GM12878 (cell line): ENCODE data around the gene RYR2. TPM values are rescaled to one million over a fixed set of nuclear protein-coding genes. Genes with fewer than 3 reads are reported as not detected.

Experiments used
- ATAC-seq: fragments of 200-7000 bp; cut with Tn5 transposase; 3 replicates; pipeline ENCODE4 v1.9.1; 2020; ENCODE audit warnings: mild to moderate bottlenecking, moderate library complexity
- BruUV-seq: library from RNA; stranded (reverse); fragments of 400-500 nt; replicated peaks from 2 replicates; lab custom pipeline; 2021; lab: Mats Ljungman, UMichigan
- CTCF ChIA-PET: fragments of 300-600 bp; sonication (Branson Sonifier 250); formaldehyde crosslinking; extraction: SDS; loops from one replicate; lab custom pipeline; 2021; ENCODE audit warnings: inconsistent platforms; lab: Yijun Ruan, JAX
- POLR2A ChIA-PET: fragments of 350-600 bp; formaldehyde crosslinking; extraction: SDS; loops from one replicate; lab custom pipeline; 2021; ENCODE audit warnings: inconsistent platforms; lab: Charles Lee
- RAD21 ChIA-PET: fragments of 300-600 bp; sonication (Branson Sonifier 250); formaldehyde crosslinking; loops from one replicate; lab custom pipeline; 2023; ENCODE audit warnings: antibody characterized with exemption; ENCODE audit not compliant: unreplicated experiment; lab: Charles Lee
- SMC1A ChIA-PET: fragments of 300-600 bp; sonication (Branson Sonifier 250); formaldehyde crosslinking; loops from one replicate; lab custom pipeline; 2023; ENCODE audit not compliant: unreplicated experiment, uncharacterized antibody; lab: Charles Lee
- DNase-seq: peaks from one replicate; pipeline ENCODE4 v3.0.0-alpha.2; 2011; ENCODE audit warnings: low read depth, low spot score
- FAIRE-seq: peaks from 3 replicates; lab custom pipeline; 2011; peaks lifted over from hg19 to GRCh38; lab: Jason Lieb, UNC
- H2AFZ ChIP-seq: 2 replicates; pipeline ENCODE4 v1.6.0; 2011; ENCODE audit warnings: low read depth, low read length, control low read depth; ENCODE audit not compliant: control insufficient read depth
- H3K27ac ChIP-seq: 2 replicates; pipeline ENCODE4 v1.5.1; 2011; ENCODE audit warnings: control low read depth; ENCODE audit not compliant: control insufficient read depth, insufficient read depth
- H3K27me3 ChIP-seq, 2 experiments: replicated peaks in 1 of 2; 2 replicates each; pipeline versions ENCODE4 v1.6.0 to v1.6.1; 2011; ENCODE audit warnings: low read length in 1 of 2; ENCODE audit not compliant: control insufficient read depth in 2 of 2, insufficient read depth in 2 of 2
- H3K36me3 ChIP-seq, 2 experiments: 2 replicates each; pipeline ENCODE4 v1.5.1; 2011; ENCODE audit warnings: low read length in 1 of 2; ENCODE audit not compliant: control insufficient read depth in 2 of 2, insufficient read depth in 2 of 2
- H3K4me1 ChIP-seq: 2 replicates; pipeline ENCODE4 v1.6.1; 2011; ENCODE audit warnings: mild to moderate bottlenecking, low read length, moderate library complexity, mixed read lengths; ENCODE audit not compliant: control insufficient read depth, insufficient read depth
- H3K4me2 ChIP-seq: 2 replicates; pipeline ENCODE4 v1.6.0; 2011; ENCODE audit warnings: control low read depth; ENCODE audit not compliant: control insufficient read depth, insufficient read depth
- H3K4me3 ChIP-seq: fragments of 200-600 bp; sonication (generic); 2 replicates; pipeline ENCODE4 v1.5.1; 2016
- H3K79me2 ChIP-seq: 2 replicates; pipeline ENCODE4 v1.6.0; 2011; ENCODE audit warnings: low read length; ENCODE audit not compliant: control insufficient read depth, insufficient read depth
- H3K9ac ChIP-seq: 2 replicates; pipeline ENCODE4 v1.8.0; 2011; ENCODE audit warnings: low read length, control low read depth, mixed read lengths; ENCODE audit not compliant: control insufficient read depth, insufficient read depth
- H3K9me3 ChIP-seq: replicated peaks from 3 replicates; pipeline ENCODE4 v1.5.1; 2011; ENCODE audit warnings: mild to moderate bottlenecking, low read length; ENCODE audit not compliant: control insufficient read depth, insufficient read depth
- H4K20me1 ChIP-seq: 2 replicates; pipeline ENCODE4 v1.6.0; 2011; ENCODE audit not compliant: control insufficient read depth, insufficient read depth
- EGR1 ChIP-seq, 2 experiments: IDR thresholded peaks; 1 replicate in 1 of 2; 2 replicates in 1 of 2; pipeline ENCODE4 v1.6.1; 2011 to 2012; ENCODE audit warnings: low read depth in 2 of 2, low read length in 2 of 2, borderline replicate concordance in 1 of 2, mild to moderate bottlenecking in 1 of 2, moderate library complexity in 1 of 2
- MTA2 ChIP-seq: fragments of 450-650 bp; IDR thresholded peaks from 2 replicates; pipeline ENCODE4 v1.6.1; 2016; ENCODE audit warnings: low read depth, mild to moderate bottlenecking, moderate library complexity
- STAT3 ChIP-seq: IDR thresholded peaks from 2 replicates; pipeline ENCODE4 v1.6.1; 2011; ENCODE audit warnings: low read depth, low read length, improper control_type of control experiment
- WGBS: methylation state at CpG from one replicate; pipeline ENCODE4 v1.1.6; 2016; ENCODE audit warnings: low lambda C conversion rate; ENCODE audit not compliant: insufficient replicate concordance, insufficient coverage; ENCODE audit errors: missing lambda C conversion rate; 5-methylcytosine and 5-hydroxymethylcytosine counted together
- in situ Hi-C: fragments of 300-500 bp; cut with MboI; formaldehyde crosslinking; loops from 9 replicates; pipeline ENCODE4 v1.14.3; 2018; ENCODE audit warnings: mixed read lengths
- intact Hi-C: fragments of 100-400 bp; cut with micrococcal nuclease; formaldehyde crosslinking; loops from one replicate; pipeline ENCODE4 v1.14.2; 2022; ENCODE audit not compliant: unreplicated experiment
- polyA plus RNA-seq, 11 experiments: library from polyadenylated mRNA; depleted of rRNA in 4 of 11; unstranded in 6 of 11; stranded (reverse) in 5 of 11; fragments of >200 nt; fragmentation: Nextera tagmentation in 4 of 11; fragmentation: Illumina TruSeq in 1 of 11; extraction: Ambion mirVana in 4 of 11; extraction: Trizol in 1 of 11; gene quantifications; 1 replicate in 1 of 11; 2 replicates in 10 of 11; pipeline versions ENCODE4 v1.2.1 to v1.2.3, GENCODE V29; 2011 to 2016; ENCODE audit warnings: inconsistent platforms in 2 of 11, missing spikeins in 2 of 11, low read depth in 1 of 11
- total RNA-seq, 4 experiments: library from RNA; depleted of rRNA in 3 of 4; stranded (reverse); fragments of >200 nt in 3 of 4; fragmentation: Illumina TruSeq in 1 of 4; extraction: Trizol in 1 of 4; gene quantifications; 2 replicates each; pipeline versions ENCODE4 v1.2.1 to v1.2.3, GENCODE V29; 2013 to 2021
- TF ChIP-seq, protein P1 (sequence below): IDR thresholded peaks from 2 replicates; pipeline ENCODE4 v1.6.1; 2012; ENCODE audit warnings: mild to moderate bottlenecking, low read depth, low read length
- TF ChIP-seq, protein P2 (sequence below): fragments of 450-650 bp; IDR thresholded peaks from 2 replicates; pipeline ENCODE4 v1.6.1; 2017; ENCODE audit warnings: low read depth, mild to moderate bottlenecking, moderate library complexity
- TF ChIP-seq, protein P3 (sequence below): fragments of 450-650 bp; IDR thresholded peaks from 2 replicates; pipeline ENCODE4 v1.6.1; 2017; ENCODE audit warnings: mild to moderate bottlenecking
- TF ChIP-seq, protein P4 (sequence below): fragments of 450-650 bp; IDR thresholded peaks from 2 replicates; pipeline ENCODE4 v1.6.1; 2016; ENCODE audit warnings: mild to moderate bottlenecking, moderate library complexity, borderline replicate concordance
- TF ChIP-seq, protein P5 (sequence below): fragments of 450-650 bp; IDR thresholded peaks from 2 replicates; pipeline ENCODE4 v1.6.1; 2017; ENCODE audit warnings: borderline replicate concordance

The RYR2 gene
- total and polyA plus RNA-seq, 10 of the 15 experiments (the other 5 are each of a cell fraction or from before 2014, with no cell fraction given) = 0.01 to 0.04 TPM; not detected in 8

DNA sequence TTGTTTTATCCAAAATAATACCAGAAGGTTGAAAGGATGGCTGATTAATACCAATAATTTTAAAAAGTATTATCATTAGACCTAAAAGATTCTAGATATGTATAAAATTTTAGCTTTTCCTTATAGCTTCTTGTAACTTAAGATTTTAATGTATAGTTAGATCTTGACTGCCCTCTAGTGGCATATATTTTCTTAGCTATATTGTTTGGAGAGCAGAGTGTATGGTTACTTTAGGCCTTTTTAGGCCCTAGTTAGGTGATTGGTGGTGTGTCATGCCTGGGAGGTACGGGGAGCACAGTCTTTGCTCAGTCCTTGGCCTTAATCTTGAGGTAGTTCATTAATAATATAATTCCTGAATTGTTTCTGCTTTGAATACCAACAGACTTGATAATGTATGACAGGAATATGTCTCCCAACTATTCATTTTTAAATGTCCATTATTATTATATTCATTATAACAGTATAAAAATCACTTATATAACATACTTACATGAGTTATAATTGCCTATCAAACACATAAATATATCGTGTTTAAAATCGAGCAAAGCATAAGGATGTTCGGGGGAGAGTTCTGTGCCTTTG, 520.3 kb downstream of the RYR2 start:
- ChIA-PET RAD21 (interaction anchor here (0.7 to 1.1 kb wide), 8 partner anchors 170 to 958 kb away, joined by 3 to 7 read pairs (median 3); partner anchors contain the start of gene HEATR1), SMC1A (interaction anchor here (0.6 to 1.1 kb wide), 4 partner anchors 23 to 803 kb away, joined by 3 to 6 read pairs (median 4); no protein-coding TSS in a partner anchor), POLR2A (no interaction called here), CTCF (interaction anchor here (0.6 to 4.0 kb wide), 26 partner anchors 8 to 959 kb away, joined by 3 to 31 read pairs (median 4); no protein-coding TSS in a partner anchor)
- WGBS = 49% methylated on average over 4 of the region's 4 CpGs
- Histone ChIP-seq H3K4me1 (no peaks in the 10 kb centered on the region), H3K4me2 (no peak overlapping the region), H4K20me1 (no peaks in the 10 kb centered on the region), H3K9ac (no peak overlapping the region), H2AFZ (no peak overlapping the region), H3K9me3 (no peaks in the 10 kb centered on the region), H3K4me3 (no peak overlapping the region), H3K27ac (no peak overlapping the region), H3K79me2 (no peaks in the 10 kb centered on the region), H3K36me3 (no peaks in the 10 kb centered on the region), H3K27me3 (no peaks in the 10 kb centered on the region)
- FAIRE-seq (no peak), ATAC-seq (peak; percentile 93), DNase-seq (peak; percentile 4)
- in situ Hi-C loops (loop anchor here (10.0 kb wide), 3 partner anchors 808 to 1458 kb away; partner anchors contain the start of gene HEATR1), intact Hi-C loops (loop anchor here (5.0 to 10.0 kb wide), 3 partner anchors 175 to 1458 kb away; no protein-coding TSS in a partner anchor)
- no TSS peak for BruUV-seq
- no peak for TF ChIP-seq EGR1 (IDR thresholded peaks at IDR 0.05; ENCODE audit: borderline replicate concordance in 1 of 2, low read depth in 2 of 2, low read length in 2 of 2)
- TF ChIP-seq, protein P1, sequence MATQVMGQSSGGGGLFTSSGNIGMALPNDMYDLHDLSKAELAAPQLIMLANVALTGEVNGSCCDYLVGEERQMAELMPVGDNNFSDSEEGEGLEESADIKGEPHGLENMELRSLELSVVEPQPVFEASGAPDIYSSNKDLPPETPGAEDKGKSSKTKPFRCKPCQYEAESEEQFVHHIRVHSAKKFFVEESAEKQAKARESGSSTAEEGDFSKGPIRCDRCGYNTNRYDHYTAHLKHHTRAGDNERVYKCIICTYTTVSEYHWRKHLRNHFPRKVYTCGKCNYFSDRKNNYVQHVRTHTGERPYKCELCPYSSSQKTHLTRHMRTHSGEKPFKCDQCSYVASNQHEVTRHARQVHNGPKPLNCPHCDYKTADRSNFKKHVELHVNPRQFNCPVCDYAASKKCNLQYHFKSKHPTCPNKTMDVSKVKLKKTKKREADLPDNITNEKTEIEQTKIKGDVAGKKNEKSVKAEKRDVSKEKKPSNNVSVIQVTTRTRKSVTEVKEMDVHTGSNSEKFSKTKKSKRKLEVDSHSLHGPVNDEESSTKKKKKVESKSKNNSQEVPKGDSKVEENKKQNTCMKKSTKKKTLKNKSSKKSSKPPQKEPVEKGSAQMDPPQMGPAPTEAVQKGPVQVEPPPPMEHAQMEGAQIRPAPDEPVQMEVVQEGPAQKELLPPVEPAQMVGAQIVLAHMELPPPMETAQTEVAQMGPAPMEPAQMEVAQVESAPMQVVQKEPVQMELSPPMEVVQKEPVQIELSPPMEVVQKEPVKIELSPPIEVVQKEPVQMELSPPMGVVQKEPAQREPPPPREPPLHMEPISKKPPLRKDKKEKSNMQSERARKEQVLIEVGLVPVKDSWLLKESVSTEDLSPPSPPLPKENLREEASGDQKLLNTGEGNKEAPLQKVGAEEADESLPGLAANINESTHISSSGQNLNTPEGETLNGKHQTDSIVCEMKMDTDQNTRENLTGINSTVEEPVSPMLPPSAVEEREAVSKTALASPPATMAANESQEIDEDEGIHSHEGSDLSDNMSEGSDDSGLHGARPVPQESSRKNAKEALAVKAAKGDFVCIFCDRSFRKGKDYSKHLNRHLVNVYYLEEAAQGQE = no peak
- TF ChIP-seq, protein P2, sequence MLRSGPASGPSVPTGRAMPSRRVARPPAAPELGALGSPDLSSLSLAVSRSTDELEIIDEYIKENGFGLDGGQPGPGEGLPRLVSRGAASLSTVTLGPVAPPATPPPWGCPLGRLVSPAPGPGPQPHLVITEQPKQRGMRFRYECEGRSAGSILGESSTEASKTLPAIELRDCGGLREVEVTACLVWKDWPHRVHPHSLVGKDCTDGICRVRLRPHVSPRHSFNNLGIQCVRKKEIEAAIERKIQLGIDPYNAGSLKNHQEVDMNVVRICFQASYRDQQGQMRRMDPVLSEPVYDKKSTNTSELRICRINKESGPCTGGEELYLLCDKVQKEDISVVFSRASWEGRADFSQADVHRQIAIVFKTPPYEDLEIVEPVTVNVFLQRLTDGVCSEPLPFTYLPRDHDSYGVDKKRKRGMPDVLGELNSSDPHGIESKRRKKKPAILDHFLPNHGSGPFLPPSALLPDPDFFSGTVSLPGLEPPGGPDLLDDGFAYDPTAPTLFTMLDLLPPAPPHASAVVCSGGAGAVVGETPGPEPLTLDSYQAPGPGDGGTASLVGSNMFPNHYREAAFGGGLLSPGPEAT = no peak
- no peak for TF ChIP-seq MTA2
- TF ChIP-seq, protein P3, sequence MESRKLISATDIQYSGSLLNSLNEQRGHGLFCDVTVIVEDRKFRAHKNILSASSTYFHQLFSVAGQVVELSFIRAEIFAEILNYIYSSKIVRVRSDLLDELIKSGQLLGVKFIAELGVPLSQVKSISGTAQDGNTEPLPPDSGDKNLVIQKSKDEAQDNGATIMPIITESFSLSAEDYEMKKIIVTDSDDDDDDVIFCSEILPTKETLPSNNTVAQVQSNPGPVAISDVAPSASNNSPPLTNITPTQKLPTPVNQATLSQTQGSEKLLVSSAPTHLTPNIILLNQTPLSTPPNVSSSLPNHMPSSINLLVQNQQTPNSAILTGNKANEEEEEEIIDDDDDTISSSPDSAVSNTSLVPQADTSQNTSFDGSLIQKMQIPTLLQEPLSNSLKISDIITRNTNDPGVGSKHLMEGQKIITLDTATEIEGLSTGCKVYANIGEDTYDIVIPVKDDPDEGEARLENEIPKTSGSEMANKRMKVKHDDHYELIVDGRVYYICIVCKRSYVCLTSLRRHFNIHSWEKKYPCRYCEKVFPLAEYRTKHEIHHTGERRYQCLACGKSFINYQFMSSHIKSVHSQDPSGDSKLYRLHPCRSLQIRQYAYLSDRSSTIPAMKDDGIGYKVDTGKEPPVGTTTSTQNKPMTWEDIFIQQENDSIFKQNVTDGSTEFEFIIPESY = no peak
- TF ChIP-seq STAT3 = no peak
- TF ChIP-seq, protein P4, sequence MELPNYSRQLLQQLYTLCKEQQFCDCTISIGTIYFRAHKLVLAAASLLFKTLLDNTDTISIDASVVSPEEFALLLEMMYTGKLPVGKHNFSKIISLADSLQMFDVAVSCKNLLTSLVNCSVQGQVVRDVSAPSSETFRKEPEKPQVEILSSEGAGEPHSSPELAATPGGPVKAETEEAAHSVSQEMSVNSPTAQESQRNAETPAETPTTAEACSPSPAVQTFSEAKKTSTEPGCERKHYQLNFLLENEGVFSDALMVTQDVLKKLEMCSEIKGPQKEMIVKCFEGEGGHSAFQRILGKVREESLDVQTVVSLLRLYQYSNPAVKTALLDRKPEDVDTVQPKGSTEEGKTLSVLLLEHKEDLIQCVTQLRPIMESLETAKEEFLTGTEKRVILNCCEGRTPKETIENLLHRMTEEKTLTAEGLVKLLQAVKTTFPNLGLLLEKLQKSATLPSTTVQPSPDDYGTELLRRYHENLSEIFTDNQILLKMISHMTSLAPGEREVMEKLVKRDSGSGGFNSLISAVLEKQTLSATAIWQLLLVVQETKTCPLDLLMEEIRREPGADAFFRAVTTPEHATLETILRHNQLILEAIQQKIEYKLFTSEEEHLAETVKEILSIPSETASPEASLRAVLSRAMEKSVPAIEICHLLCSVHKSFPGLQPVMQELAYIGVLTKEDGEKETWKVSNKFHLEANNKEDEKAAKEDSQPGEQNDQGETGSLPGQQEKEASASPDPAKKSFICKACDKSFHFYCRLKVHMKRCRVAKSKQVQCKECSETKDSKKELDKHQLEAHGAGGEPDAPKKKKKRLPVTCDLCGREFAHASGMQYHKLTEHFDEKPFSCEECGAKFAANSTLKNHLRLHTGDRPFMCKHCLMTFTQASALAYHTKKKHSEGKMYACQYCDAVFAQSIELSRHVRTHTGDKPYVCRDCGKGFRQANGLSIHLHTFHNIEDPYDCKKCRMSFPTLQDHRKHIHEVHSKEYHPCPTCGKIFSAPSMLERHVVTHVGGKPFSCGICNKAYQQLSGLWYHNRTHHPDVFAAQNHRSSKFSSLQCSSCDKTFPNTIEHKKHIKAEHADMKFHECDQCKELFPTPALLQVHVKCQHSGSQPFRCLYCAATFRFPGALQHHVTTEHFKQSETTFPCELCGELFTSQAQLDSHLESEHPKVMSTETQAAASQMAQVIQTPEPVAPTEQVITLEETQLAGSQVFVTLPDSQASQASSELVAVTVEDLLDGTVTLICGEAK = no peak
- TF ChIP-seq, protein P5, sequence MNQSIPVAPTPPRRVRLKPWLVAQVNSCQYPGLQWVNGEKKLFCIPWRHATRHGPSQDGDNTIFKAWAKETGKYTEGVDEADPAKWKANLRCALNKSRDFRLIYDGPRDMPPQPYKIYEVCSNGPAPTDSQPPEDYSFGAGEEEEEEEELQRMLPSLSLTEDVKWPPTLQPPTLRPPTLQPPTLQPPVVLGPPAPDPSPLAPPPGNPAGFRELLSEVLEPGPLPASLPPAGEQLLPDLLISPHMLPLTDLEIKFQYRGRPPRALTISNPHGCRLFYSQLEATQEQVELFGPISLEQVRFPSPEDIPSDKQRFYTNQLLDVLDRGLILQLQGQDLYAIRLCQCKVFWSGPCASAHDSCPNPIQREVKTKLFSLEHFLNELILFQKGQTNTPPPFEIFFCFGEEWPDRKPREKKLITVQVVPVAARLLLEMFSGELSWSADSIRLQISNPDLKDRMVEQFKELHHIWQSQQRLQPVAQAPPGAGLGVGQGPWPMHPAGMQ = no peak
